Head of caudate nucleus (tissue), 42 donors: ENCODE results near the gene GPS2.
A peak's percentile ranks its signal among the peaks of the same experiment; 100 is the strongest.

Experiments
- DNase-seq, 42 donors: peaks; one replicate each; pipeline versions ENCODE4 v3.0.0 to v3.0.0-alpha.2; 2020 to 2021; ENCODE audit warnings: mixed read lengths in 7 of 42
- intact Hi-C: fragments of 100-400 bp; cut with DNase I; formaldehyde crosslinking; loops from one replicate; pipeline ENCODE4 v1.15.0; 2022

GPS2 gene, protein sequence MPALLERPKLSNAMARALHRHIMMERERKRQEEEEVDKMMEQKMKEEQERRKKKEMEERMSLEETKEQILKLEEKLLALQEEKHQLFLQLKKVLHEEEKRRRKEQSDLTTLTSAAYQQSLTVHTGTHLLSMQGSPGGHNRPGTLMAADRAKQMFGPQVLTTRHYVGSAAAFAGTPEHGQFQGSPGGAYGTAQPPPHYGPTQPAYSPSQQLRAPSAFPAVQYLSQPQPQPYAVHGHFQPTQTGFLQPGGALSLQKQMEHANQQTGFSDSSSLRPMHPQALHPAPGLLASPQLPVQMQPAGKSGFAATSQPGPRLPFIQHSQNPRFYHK

DNA sequence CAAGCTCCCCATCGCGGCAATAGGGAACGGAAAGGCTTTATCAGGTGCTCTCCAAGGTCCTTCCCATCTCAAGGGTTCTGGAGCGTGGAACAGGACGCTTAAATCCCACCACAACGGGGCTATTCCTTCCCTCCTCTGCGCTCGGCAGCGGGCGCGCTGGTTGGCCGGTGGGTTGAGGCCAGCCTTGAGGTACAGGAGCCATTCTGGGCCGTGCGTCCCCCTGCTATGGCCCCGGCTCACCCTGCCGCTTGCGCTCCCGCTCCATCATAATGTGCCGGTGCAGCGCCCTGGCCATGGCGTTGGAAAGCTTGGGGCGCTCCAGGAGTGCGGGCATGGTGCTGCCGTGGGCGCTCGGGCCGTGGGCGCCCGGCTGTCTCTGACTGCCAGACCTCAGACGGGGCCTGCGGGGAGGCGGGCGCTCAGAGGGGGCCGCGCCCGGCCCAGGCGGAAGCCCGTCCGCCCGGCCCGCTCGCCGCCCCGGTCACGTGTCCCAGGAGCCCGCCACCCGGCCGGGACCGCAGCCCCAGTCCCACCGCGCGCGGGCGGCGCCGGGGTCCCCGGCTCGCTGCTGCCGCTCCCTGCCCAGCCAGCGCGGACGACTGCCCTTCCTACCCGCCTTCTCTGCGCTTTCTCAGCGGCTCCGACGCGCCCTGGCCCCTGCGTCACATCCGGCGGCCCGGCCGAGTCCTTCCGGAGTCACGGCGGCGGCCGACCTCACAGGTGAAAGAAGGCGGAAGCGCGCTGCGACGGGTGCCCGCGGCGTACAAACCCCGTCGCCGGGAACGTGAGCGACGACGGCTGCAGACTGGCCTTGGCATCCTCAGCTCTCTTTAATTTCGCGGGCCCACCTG is at the start of gene GPS2:
TSS of gene GPS2 (minus strand) at position 642 of the 851 bp plus-strand sequence. CDS start at position 334, 308 bp downstream.
- intact Hi-C loops, result no loop called here
- DNase-seq, result peak; percentile 84 to 98 (median 94)

DNA sequence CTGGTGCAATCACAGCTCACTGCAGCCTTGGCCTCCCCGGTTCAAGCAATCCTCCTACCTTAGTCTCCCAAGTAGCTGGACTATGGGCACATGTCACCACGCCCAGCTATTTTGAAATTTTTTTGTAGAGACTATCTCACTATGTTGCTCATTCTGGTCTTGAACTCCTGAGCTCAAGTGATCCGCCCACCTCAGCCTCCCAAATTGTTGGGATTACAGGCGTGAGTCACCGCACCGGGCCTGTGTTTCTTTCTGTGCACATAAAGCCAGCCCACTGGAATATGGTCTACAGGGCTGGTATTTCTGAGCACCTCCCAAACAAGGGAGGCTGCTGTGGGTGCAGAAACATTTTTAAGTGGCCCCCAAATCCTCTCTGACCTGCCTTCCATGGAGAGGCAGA is 48.2 kb upstream of the GPS2 start:
- no peak for DNase-seq
- intact Hi-C loops, result no loop called here

DNA sequence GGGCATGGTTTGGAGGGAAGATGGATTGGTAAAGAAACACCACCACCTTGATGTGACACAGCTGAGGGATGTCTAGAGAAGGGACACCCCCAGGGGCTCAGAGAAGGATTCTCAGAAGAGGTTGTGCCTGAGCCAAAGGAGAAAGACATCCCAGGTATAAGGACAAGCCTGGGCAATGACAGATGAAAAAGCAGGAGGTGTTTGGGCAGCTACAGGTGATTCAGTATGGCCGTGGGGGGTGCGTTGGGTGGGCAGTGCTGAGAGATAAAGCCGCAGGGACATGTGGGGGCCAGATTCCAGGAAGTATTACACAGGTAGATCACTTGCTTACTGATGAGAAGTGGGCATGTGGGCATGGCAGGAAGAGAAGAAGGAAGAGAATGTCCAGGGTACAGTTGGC is 46.7 kb upstream of the GPS2 start:
- intact Hi-C loops, result no loop called here
- no peak for DNase-seq

DNA sequence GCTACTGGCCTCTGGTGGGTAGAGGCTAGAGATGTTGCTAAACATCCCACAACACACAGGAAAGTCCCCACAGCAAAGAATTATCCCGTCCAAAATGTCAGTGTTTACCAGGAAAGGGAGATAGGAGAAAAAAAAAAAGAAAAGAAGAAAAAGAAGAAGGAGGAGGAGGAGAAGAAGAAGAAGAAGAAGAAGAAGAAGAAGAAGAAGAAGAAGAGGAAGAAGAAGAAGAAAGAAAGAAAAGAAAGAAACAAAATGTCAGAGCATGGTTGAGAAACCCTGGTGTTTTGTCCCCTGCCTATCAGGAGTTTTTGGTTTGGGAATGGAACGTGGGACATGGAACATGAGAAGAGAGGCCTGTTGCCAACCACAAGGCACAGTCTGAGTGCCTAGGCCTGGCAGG is 42.2 kb upstream of the GPS2 start:
- no peak for DNase-seq
- intact Hi-C loops, result loop anchor here (10.0 kb wide), 2 partner anchors 77 to 217 kb away; partner anchors contain the start of genes CD68, FGF11 and TMEM102

DNA sequence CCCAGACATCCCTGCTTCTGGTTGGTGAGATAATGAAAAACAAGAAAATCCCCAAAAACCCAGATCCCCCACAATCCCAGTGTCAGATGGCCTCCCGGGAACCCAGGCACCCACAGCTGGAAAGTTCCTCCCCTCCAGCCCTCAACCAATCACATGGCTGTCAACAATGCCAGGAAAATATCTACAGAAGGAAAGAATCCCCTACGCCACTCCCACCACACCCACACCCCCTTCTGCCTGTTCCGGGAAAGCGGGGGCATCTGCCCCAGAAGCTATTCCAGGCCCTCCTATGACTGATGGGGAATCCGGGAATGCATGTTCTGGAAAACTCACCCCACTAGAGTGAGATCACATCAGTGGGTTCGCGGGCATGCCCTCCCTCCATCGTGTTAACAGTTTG is 41.6 kb upstream of the GPS2 start:
- intact Hi-C loops, result loop anchor here (10.0 kb wide), 2 partner anchors 78 to 218 kb away; partner anchors contain the start of genes CD68, FGF11 and TMEM102
- DNase-seq, result peak in 34 of 42 donors; percentile 22 to 81 (median 57)

DNA sequence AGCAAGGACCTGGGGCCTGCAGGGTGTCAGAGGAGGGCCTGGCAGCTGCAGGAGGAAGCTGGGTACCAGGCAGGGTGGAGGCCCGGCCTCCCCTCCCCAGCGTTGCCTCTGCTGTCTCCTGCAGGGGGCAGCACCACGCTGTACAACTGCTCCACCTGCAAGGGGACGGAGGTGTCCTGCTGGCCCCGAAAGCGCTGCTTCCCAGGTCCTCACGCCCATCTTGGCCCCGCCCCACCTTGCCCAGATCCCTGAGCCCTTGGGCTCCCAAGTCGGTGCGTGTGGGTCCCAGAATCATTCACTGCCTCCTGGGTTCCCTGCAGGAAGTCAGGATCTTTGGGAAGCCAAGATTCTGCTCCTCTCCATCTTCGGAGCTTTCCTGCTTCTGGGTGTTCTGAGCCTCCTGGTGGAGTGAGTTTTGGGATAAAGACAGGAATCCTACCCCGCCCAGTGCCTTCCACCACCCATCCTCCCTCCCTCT is 41.0 kb upstream of the GPS2 start:
- DNase-seq, result peak; percentile 61 to 91 (median 80)
- intact Hi-C loops, result loop anchor here (10.0 kb wide), 2 partner anchors 79 to 219 kb away; partner anchors contain the start of genes CD68, FGF11 and TMEM102

DNA sequence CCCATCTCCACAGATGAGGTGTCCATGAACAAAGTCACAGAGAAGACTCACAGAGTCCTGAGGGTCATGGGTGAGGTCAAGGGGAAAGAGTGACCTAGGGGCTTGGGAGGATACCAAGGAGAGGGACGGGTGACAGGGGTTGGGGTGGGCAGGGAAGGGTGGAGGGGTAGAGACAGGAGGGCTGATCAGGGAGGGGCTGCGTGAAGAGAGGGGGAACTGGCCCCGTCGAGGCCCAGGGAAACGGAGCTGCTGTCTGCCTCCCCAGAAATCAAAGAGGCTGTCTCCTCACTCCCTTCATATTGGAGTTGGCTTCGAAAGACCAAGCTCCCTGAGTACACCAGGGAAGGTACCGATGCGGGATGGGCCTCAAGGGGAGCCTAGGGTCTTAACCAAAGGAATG is 40.4 kb upstream of the GPS2 start:
- intact Hi-C loops, result loop anchor here (10.0 kb wide), 2 partner anchors 79 to 219 kb away; partner anchors contain the start of genes CD68, FGF11 and TMEM102
- no peak for DNase-seq

DNA sequence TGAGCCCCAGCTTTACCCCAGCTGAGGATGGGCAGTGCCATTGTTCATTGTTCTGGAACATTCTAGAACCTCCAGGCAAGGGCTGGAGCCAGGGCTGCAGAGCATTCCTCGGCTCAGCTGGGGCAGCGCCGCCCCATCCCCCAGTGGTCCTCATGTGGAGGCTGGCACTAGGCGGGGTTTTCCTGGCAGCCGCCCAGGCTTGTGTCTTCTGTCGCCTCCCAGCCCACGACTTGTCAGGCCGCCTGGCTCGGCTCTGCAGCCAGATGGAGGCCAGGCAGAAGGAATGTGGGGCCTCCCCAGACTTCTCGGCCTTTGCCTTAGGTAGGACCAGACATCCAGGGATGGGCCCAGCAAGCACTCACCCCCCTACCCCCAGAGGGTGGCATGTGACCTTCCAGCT is 39.9 kb upstream of the GPS2 start, which contains the start of gene TMEM95:
TSS of gene TMEM95 (plus strand) at position 104 of the 400 bp plus-strand sequence. CDS start at position 153, 49 bp downstream.
- intact Hi-C loops, result loop anchor here (10.0 kb wide), 2 partner anchors 80 to 220 kb away; partner anchors contain the start of genes CD68, FGF11 and TMEM102

DNA sequence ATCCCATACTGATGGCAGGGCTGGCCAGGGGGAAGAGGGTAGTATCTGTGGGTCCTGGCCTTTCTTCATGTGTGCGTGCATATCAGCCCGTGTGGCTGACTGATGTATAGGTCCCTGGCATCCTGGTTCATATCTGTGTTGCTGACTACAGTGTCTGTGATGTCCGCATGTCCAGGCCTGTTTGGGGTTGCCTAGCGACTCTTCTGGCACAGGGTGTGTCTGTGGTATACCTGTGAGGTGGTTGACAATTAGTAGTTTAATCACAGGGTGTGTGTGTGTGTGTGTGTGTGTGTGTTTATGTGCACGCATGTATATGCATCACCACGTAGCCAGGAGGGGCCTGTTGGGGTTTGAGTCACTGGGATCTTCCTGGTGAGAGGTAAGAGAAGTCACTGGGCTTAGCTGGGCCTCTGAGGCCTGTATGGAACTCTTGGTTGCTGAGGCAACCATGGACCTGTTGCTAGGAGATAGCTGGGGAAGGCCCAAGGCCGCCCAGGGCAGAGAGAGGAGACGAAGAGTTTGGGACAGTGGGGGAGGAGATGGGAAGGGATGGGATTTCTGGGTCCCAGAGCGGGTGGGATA is 39.2 kb upstream of the GPS2 start:
- DNase-seq, result peak in 5 of 42 donors; percentile 3 to 37 (median 30)
- intact Hi-C loops, result loop anchor here (5.0 to 10.0 kb wide), 4 partner anchors 38 to 220 kb away; partner anchors contain the start of genes CD68, FGF11, PLSCR3 and TMEM102

More for the DNA sequence above, 39.9 kb upstream of the GPS2 start, which contains the start of gene TMEM95:
- DNase-seq, result peak; percentile 36 to 90 (median 77)

DNA sequence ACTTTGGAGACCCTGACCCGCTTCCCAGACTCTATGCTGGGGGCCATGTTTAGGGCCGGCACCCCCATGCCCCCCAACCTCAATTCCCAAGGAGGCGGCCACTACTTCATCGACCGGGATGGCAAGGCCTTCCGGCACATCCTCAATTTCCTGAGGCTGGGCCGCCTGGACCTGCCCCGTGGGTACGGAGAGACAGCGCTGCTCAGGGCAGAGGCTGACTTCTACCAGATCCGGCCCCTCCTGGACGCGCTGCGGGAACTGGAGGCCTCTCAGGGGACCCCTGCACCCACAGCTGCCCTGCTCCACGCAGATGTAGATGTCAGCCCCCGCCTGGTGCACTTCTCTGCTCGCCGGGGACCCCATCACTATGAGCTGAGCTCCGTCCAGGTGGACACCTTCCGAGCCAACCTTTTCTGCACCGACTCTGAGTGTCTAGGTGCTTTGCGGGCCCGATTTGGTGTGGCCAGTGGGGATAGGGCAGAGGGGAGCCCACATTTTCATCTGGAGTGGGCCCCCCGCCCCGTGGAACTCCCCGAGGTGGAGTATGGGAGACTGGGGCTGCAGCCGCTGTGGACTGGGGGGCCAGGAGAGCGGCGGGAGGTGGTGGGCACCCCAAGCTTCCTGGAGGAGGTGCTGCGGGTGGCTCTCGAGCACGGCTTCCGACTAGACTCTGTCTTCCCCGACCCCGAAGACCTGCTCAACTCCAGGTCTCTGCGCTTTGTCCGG is 37.9 kb upstream of the GPS2 start:
- DNase-seq, result peak in 1 of 42 donors; percentile 3

DNA sequence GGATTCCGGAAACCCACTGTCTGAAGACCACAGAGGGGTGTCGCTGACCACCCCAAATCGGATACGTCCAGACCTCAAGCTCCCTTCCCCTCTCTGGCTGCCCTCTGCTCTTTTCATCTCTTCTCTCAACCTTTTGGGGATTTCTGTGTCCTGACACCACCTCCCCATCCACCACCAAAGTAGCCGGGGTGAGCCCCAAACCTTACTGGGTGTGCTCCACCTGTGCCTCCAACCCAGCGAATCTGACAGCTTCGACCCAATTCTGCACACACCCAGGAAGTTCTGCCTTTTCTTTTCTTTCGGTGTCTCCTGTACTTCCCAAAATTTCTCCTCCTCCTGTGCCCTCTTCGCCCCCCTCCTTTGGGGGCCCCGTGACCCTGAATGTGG is 37.3 kb upstream of the GPS2 start:
- peak in 1 of 42 donors; percentile 4 for DNase-seq
- intact Hi-C loops, result loop anchor here (5.0 to 10.0 kb wide), 4 partner anchors 40 to 222 kb away; partner anchors contain the start of genes CD68, FGF11, PLSCR3 and TMEM102

More for the DNA sequence above, 37.9 kb upstream of the GPS2 start:
- intact Hi-C loops, result loop anchor here (5.0 to 10.0 kb wide), 4 partner anchors 39 to 222 kb away; partner anchors contain the start of genes CD68, FGF11, PLSCR3 and TMEM102

DNA sequence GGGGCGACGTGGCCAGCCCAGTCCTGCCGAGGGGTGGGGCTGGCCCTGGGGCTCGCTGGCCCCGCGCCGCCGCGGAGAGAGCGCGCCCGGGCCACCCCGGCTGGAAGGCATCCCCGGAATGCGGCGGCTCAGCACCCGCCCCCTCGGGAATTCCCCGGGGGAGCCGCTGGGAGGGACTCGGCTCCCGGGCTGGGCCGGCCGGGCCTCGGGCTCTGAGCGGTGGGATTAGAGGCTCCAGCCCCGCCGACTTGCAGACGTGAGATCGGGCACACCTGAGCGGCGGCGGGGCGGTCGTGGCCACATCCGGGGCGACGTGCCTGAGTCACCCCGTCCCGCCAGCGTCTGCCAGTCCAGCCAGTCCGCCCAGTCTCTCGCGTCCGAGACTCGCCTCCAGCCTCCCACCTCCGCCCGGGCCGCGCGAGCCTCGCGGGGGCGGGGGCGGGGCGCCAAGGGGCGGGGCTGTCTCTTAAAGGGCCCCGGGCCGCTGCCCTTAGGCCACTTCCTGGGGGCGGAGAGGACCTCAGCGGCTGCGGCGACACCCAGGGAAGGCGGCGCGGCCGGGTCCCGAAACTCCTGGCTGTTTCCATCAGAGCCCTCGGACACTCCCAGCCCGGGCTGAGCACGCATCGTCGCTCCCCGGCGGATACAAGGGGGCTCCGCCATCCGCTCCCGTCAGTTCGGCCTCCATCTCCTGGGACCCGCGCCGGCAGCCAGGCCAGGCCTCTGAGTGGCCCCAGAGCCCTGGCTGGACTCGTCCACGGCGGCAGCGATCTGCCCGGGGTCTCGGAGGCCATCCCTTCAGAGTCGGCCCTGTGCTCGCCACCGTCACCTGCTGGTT is 36.7 kb upstream of the GPS2 start, which contains the start of gene KCTD11:
TSS of gene KCTD11 (plus strand) at position 498 of the 838 bp plus-strand sequence.
- peak; percentile 75 to 95 (median 87) for DNase-seq
- intact Hi-C loops, result loop anchor here (5.0 to 10.0 kb wide), 4 partner anchors 40 to 223 kb away; partner anchors contain the start of genes CD68, FGF11, PLSCR3 and TMEM102

DNA sequence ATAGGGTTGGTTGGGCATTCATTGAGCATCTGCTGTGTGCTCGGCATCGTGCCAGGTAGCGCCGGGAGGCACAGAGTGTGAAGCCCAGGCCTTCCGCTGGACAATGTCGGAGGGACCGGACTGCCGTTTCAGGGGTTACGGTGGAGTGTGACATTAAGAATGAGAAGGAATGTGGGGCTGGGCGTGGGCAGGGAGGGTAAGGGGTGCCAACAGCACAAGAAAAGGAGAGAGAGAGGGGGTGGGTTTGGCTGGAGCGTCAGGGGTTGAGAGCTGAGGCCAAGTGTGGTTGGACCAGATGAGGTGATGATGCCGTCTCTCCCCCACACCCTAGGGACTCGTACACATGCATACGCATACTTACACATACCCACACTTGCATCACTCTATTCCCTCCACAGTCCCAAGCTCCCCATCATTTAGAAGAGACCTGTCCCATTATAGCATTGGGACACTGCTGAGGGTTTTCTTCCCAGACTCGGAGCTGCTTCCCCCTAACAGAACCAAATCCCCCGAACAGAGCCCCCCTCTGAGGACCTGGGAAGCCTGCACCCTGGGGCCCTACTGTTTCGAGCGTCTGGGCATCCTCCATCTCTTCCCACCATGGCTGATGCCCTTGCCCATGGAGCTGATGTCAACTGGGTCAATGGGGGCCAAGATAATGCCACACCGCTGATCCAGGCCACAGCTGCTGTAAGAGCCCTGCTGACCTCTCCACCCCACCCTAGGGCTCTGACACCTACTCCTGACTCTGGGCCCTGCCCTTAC is 33.5 kb upstream of the GPS2 start:
- intact Hi-C loops, result no loop called here
- no peak for DNase-seq

DNA sequence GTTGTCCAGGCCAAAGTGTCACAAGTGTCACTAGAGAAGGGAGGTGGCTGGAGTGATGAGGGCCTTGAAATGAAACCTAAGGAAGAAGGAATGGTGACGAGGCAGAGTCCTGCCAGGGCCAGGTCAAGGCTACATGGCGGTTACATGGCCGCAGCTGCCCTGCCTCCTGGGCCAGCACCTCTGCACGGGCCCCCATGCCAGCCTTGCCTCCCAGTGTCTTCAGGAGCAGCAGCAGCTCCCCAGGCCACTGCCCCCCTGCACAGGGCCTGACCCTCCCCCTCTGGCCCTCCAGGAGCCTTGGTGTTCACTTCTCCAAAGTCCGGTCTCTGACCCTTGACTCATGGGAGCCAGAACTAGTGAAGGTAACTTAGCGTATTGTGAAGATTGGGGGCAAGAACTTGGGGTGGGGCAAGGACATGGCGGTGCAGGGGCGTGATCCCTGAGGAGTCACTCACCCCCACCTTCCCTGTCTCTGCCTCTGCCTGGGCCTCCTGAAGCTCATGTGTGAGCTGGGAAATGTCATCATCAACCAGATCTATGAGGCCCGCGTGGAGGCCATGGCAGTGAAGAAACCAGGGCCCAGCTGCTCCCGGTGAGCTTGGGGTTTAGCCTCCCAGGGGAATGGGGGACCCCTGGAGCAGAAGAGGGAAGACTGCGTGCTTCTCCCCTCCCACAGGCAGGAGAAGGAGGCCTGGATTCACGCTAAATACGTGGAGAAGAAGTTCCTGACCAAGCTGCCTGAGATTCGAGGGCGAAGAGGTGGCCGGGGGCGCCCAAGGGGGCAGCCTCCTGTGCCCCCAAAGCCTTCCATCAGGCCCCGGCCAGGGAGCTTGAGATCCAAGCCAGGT is 32.7 kb upstream of the GPS2 start:
- intact Hi-C loops, result no loop called here
- no peak for DNase-seq
